HepG2 (cell line): ENCODE results near the gene UTP4. TPM values are rescaled to one million over a fixed set of nuclear protein-coding genes. Genes with fewer than 3 reads are reported as not detected.

Source experiments
- ATAC-seq: fragments of 200-7000 bp; cut with Tn5 transposase; 3 replicates; pipeline ENCODE4 v1.9.1; 2020; ENCODE audit warnings: mild to moderate bottlenecking, moderate library complexity
- BruUV-seq: library from RNA; stranded (reverse); fragments of 400-500 nt; replicated peaks from 2 replicates; lab custom pipeline; 2021; lab: Mats Ljungman, UMichigan
- CTCF ChIA-PET: fragments of 300-600 bp; formaldehyde crosslinking; extraction: SDS; loops from one replicate; lab custom pipeline; 2021; ENCODE audit warnings: low total read pairs, inconsistent platforms, low intra/inter-chr PET ratio; lab: Yijun Ruan, JAX
- POLR2A ChIA-PET: fragments of 350-600 bp; sonication (Branson Sonifier 250); formaldehyde crosslinking; loops from one replicate; lab custom pipeline; 2020; ENCODE audit warnings: antibody characterized with exemption, inconsistent platforms; lab: Yijun Ruan, JAX
- DNase-seq: peaks from one replicate; pipeline ENCODE4 v3.0.0-alpha.2; 2015; ENCODE audit warnings: low spot score
- FAIRE-seq: peaks from 3 replicates; lab custom pipeline; 2011; peaks lifted over from hg19 to GRCh38; lab: Jason Lieb, UNC
- H2AFZ ChIP-seq: one replicate; pipeline ENCODE4 v1.6.1; 2011; ENCODE audit warnings: low read length, inconsistent platforms
- H3K27ac ChIP-seq: fragments of 300-600 bp; 3 replicates; pipeline ENCODE4 v1.8.0; 2011; ENCODE audit warnings: mixed run types, mild to moderate bottlenecking, mixed read lengths, low read length, inconsistent platforms; ENCODE audit not compliant: insufficient read depth; ENCODE audit errors: extremely low read length
- H3K27me3 ChIP-seq, 2 experiments: fragments of 200-600 bp in 1 of 2; 2 replicates in 1 of 2; 3 replicates in 1 of 2; pipeline versions ENCODE4 v1.6.0 to v1.8.0; 2011; ENCODE audit warnings: low read length in 2 of 2, mild to moderate bottlenecking in 2 of 2, moderate library complexity in 2 of 2, inconsistent platforms in 1 of 2; ENCODE audit not compliant: insufficient read depth in 2 of 2, control insufficient read depth in 1 of 2
- H3K36me3 ChIP-seq, 2 experiments: fragments of 200-600 bp in 1 of 2; replicated peaks in 1 of 2; 2 replicates in 1 of 2; 3 replicates in 1 of 2; pipeline versions ENCODE4 v1.5.1 to v1.8.0; 2011; ENCODE audit warnings: low read length in 2 of 2, inconsistent platforms in 1 of 2; ENCODE audit not compliant: insufficient read depth in 2 of 2, control insufficient read depth in 1 of 2
- H3K4me1 ChIP-seq: 2 replicates; pipeline ENCODE4 v1.5.1; 2012; ENCODE audit warnings: low read length, inconsistent platforms; ENCODE audit not compliant: insufficient read depth
- H3K4me2 ChIP-seq: 2 replicates; pipeline ENCODE4 v1.6.0; 2011; ENCODE audit warnings: low read depth, low read length, inconsistent platforms
- H3K4me3 ChIP-seq, 3 experiments: fragments of 200-600 bp in 1 of 3; sonication (generic), shearing (Covaris generic) in 1 of 3; replicated peaks in 1 of 3; 2 replicates each; pipeline ENCODE4 v1.5.1; 2011 to 2016; ENCODE audit warnings: low read length in 3 of 3, inconsistent platforms in 2 of 3, low read depth in 2 of 3, mild to moderate bottlenecking in 2 of 3, control low read depth in 1 of 3, mixed read lengths in 1 of 3; ENCODE audit not compliant: insufficient read depth in 1 of 3
- H3K79me2 ChIP-seq: one replicate; pipeline ENCODE4 v1.6.1; 2011; ENCODE audit warnings: low read length, inconsistent platforms; ENCODE audit not compliant: insufficient read depth
- H3K9ac ChIP-seq: 2 replicates; pipeline ENCODE4 v1.6.0; 2011; ENCODE audit warnings: mild to moderate bottlenecking, low read depth, low read length, inconsistent platforms; ENCODE audit not compliant: insufficient read depth
- H3K9me3 ChIP-seq: 2 replicates; pipeline ENCODE4 v1.5.1; 2012; ENCODE audit warnings: mild to moderate bottlenecking, low read length
- H4K20me1 ChIP-seq: 2 replicates; pipeline ENCODE4 v1.6.0; 2011; ENCODE audit warnings: inconsistent platforms, mild to moderate bottlenecking, low read length, moderate library complexity; ENCODE audit not compliant: insufficient read depth
- ATF7 ChIP-seq, 2 experiments: fragments of 450-650 bp in 1 of 2; sonication (generic) in 1 of 2; formaldehyde crosslinking in 1 of 2; IDR thresholded peaks; 2 replicates each; pipeline versions ENCODE4 v1.4.0 to v1.6.1; 2016 to 2020; ENCODE audit warnings: antibody characterized with exemption in 1 of 2, mild to moderate bottlenecking in 1 of 2, missing genetic modification reagents in 1 of 2
- DNMT1 ChIP-seq: sonication (generic); formaldehyde crosslinking; IDR thresholded peaks from 2 replicates; pipeline ENCODE4 v1.5.1; 2020; ENCODE audit warnings: mild to moderate bottlenecking, missing genetic modification reagents
- ELF4 ChIP-seq: sonication (generic); formaldehyde crosslinking; IDR thresholded peaks from 2 replicates; pipeline ENCODE4 v1.5.0; 2020; ENCODE audit warnings: missing genetic modification reagents, mild to moderate bottlenecking, moderate library complexity, borderline replicate concordance
- HCFC1 ChIP-seq: fragments of 150-350 bp; IDR thresholded peaks from 2 replicates; pipeline ENCODE4 v1.6.1; 2014; ENCODE audit warnings: low read depth, low read length
- HHEX ChIP-seq: IDR thresholded peaks from 2 replicates; pipeline ENCODE4 v1.6.1; 2016; ENCODE audit warnings: control low read depth
- HIVEP1 ChIP-seq: sonication (generic); formaldehyde crosslinking; IDR thresholded peaks from 2 replicates; pipeline ENCODE4 v1.4.0; 2020; ENCODE audit warnings: mild to moderate bottlenecking, missing genetic modification reagents
- IRX3 ChIP-seq: sonication (generic); formaldehyde crosslinking; IDR thresholded peaks from 2 replicates; pipeline ENCODE4 v1.8.1; 2023; ENCODE audit warnings: mild to moderate bottlenecking, low read depth, missing genetic modification reagents, borderline replicate concordance
- JDP2 ChIP-seq: sonication (generic); formaldehyde crosslinking; IDR thresholded peaks from 2 replicates; pipeline ENCODE4 v1.8.1; 2022; ENCODE audit warnings: missing genetic modification reagents, borderline replicate concordance
- KLF9 ChIP-seq: IDR thresholded peaks from 2 replicates; pipeline ENCODE4 v1.6.1; 2016; ENCODE audit warnings: low read depth
- ZBTB33 ChIP-seq: sonication (generic); formaldehyde crosslinking; IDR thresholded peaks from 2 replicates; pipeline ENCODE4 v1.4.0; 2020; ENCODE audit warnings: missing genetic modification reagents
- ZBTB46 ChIP-seq: sonication (generic); formaldehyde crosslinking; IDR thresholded peaks from 2 replicates; pipeline ENCODE4 v1.4.0; 2020; ENCODE audit warnings: mild to moderate bottlenecking, missing genetic modification reagents, borderline replicate concordance
- ZNF431 ChIP-seq: sonication (generic); formaldehyde crosslinking; IDR thresholded peaks from 2 replicates; pipeline ENCODE4 v1.9.0; 2022; ENCODE audit warnings: missing genetic modification reagents, low read depth, mild to moderate bottlenecking, borderline replicate concordance
- ZNF691 ChIP-seq: sonication (generic); formaldehyde crosslinking; IDR thresholded peaks from 2 replicates; pipeline ENCODE4 v1.4.0; 2020; ENCODE audit warnings: missing genetic modification reagents, low read depth, mild to moderate bottlenecking, borderline replicate concordance
- ZNF747 ChIP-seq: sonication (generic); formaldehyde crosslinking; IDR thresholded peaks from 2 replicates; pipeline ENCODE4 v1.8.1; 2023; ENCODE audit warnings: missing genetic modification reagents, mild to moderate bottlenecking, borderline replicate concordance
- ZNF792 ChIP-seq: IDR thresholded peaks from 2 replicates; pipeline ENCODE4 v1.6.1; 2016
- ZNF891 ChIP-seq: sonication (generic); formaldehyde crosslinking; IDR thresholded peaks from 2 replicates; pipeline ENCODE4 v1.5.0; 2020; ENCODE audit warnings: mild to moderate bottlenecking, missing genetic modification reagents
- ZSCAN9 ChIP-seq: IDR thresholded peaks from 2 replicates; pipeline ENCODE4 v1.6.1; 2016; ENCODE audit warnings: borderline replicate concordance
- WGBS: methylation state at CpG from one replicate; pipeline ENCODE4 v1.1.6; 2017; ENCODE audit warnings: low lambda C conversion rate; 5-methylcytosine and 5-hydroxymethylcytosine counted together
- in situ Hi-C: cut with HindIII; loops from 2 replicates; pipeline ENCODE4 v1.10.0; 2017; ENCODE audit warnings: low pct_unique_long_range_greater_than_20kb; ENCODE audit not compliant: extremely low pct_ligation_motif_present
- intact Hi-C: fragments of 100-400 bp; cut with micrococcal nuclease; formaldehyde crosslinking; loops from one replicate; pipeline ENCODE4 v1.10.0; 2022; ENCODE audit not compliant: unreplicated experiment
- polyA plus RNA-seq, 8 experiments: library from polyadenylated mRNA; depleted of rRNA in 3 of 8; stranded (reverse) in 7 of 8; unstranded in 1 of 8; fragments of >200 nt; fragmentation: Illumina TruSeq in 4 of 8; extraction: Trizol in 4 of 8; gene quantifications; 2 replicates each; pipeline versions ENCODE4 v1.2.1 to v1.2.3, GENCODE V29; 2011 to 2016; ENCODE audit warnings: low read depth in 4 of 8, missing spikeins in 1 of 8, mixed read lengths in 1 of 8; ENCODE audit not compliant: insufficient read depth in 1 of 8
- total RNA-seq, 5 experiments: library from RNA; depleted of rRNA; stranded (reverse); fragments of >200 nt; fragmentation: Illumina TruSeq; extraction: Trizol; gene quantifications; 2 replicates each; pipeline ENCODE4 v1.2.3, GENCODE V29; 2016; ENCODE audit warnings: low read depth in 1 of 5

Gene UTP4
- total and polyA plus RNA-seq, 2 of the 13 experiments (the other 11 are each of a cell fraction or from before 2014, with no cell fraction given) = 30.0 to 85.8 TPM

- no peak overlapping the region for H3K4me3 ChIP-seq
- BruUV-seq = no TSS peak
- POLR2A ChIA-PET = interaction anchor here (1.4 kb wide), 1 partner anchor 23 kb away, joined by 4 read pairs; the partner anchor contains the start of gene SNTB2
- no peak overlapping the region for H3K9ac ChIP-seq
- H4K20me1 ChIP-seq = no peaks in the 10 kb centered on the region
- CTCF ChIA-PET = no interaction called here
- H3K36me3 ChIP-seq = peaks cover 0 to 2% of the 10 kb centered on the region in 2 experiments; a peak in 1 of 5 replicates
- H2AFZ ChIP-seq = no peak overlapping the region
- TF ChIP-seq ZNF891 (CRISPR knock-in tag) = no peak
- TF ChIP-seq DNMT1 (CRISPR knock-in tag) = no peak
- no peak for TF ChIP-seq HIVEP1 (CRISPR knock-in tag)
- no peak for TF ChIP-seq IRX3 (CRISPR knock-in tag)
- no peak for TF ChIP-seq ZNF747 (CRISPR knock-in tag)
- no peak for TF ChIP-seq ZNF431 (CRISPR knock-in tag)
- TF ChIP-seq ZNF691 (CRISPR knock-in tag) = no peak
- no peak for TF ChIP-seq ELF4 (CRISPR knock-in tag)
- TF ChIP-seq ZNF792 (CRISPR knock-in tag) = no peak
- no peak for TF ChIP-seq KLF9 (CRISPR knock-in tag)
- no peak for TF ChIP-seq ZBTB46 (CRISPR knock-in tag)
- no peak for TF ChIP-seq ATF7 (IDR thresholded peaks at IDR 0.05)
- TF ChIP-seq ATF7 (CRISPR knock-in tag; IDR thresholded peaks at IDR 0.05) = no peak
- TF ChIP-seq ZBTB33 (CRISPR knock-in tag) = no peak
- TF ChIP-seq HHEX (CRISPR knock-in tag) = no peak
- no peak for TF ChIP-seq HCFC1
- no peak for TF ChIP-seq ZSCAN9 (CRISPR knock-in tag)
- no peak for TF ChIP-seq JDP2 (CRISPR knock-in tag)
- in situ Hi-C loops = no loop called here
- intact Hi-C loops = no loop called here
- WGBS = 96% methylated on average over 4 of the region's 4 CpGs
- no peaks in the 10 kb centered on the region for H3K9me3 ChIP-seq
- H3K4me1 ChIP-seq = peaks cover 13% of the 10 kb centered on the region
- H3K27me3 ChIP-seq = no peaks in the 10 kb centered on the region
- peaks cover 13% of the 10 kb centered on the region for H3K79me2 ChIP-seq
- DNase-seq = no peak
- no peak overlapping the region for H3K27ac ChIP-seq
- ATAC-seq = no peak
- H3K4me2 ChIP-seq = no peak overlapping the region
- FAIRE-seq = no peak
These were observed 77.3 kb downstream of the UTP4 start for GRCh38 chr16:69209735-69210134.
